ENCODE results near the gene PCYT2. TPM values are rescaled to one million over a fixed set of nuclear protein-coding genes. Genes with fewer than 3 reads are reported as not detected.

Gene PCYT2
- polyA plus RNA-seq, 3 donors, result 49.6 to 55.1 (median 52.9) TPM

GRCh38 chr17:81859906-81860755 is 51.1 kb downstream of the PCYT2 start, which contains the start of gene P4HB:
TSS of gene P4HB (minus strand) at chr17:81860535. CDS start at chr17:81860471, 64 bp downstream.
- no peak for DNase-seq

DNA sequence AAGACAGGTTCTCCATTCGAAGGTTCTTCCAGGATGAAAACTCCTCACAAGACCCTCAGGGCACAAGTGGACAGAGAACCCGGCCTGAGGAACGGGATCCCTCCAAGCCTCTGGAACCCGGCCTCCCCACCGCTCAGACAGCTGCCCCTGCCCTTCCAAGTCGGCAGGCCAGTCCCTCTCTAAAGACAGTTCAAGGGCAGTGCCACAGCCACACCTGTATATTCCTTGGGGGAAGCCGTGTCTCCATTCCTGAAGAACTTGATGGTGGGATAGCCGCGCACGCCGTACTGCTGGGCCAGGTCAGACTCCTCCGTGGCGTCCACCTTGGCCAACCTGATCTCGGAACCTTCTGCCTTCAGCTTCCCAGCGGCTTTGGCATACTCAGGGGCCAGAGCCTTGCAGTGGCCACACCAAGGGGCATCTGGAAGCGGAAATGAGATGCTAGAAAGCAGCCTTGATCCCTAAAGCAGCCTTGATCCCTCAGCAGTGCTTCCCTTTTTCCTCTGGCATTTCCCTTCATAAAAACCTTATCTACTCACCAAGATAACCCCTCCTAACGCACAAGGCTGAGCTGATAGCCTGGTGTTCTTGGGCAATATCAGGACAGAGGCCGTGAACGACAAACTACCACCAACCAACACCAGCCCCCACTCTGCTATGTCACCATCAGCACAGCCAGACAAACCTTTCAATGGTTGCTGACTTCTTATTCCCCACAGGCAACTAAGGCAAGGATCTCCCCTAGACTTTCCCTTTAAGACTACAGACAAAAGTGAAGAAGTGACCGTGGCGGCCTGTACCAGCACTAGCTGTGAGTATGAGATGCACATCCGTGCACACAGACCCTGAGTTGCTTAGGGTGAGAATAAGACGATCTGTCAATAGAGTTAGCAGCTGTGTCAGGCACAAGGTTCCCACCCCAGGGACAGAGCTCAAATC is 52.0 kb downstream of the PCYT2 start:
- no peak for DNase-seq

GRCh38 chr17:81858170-81858966 is 52.8 kb downstream of the PCYT2 start:
- no peak for DNase-seq

- no peak for DNase-seq
Observed at GRCh38 chr17:81854974-81855774, 56.0 kb downstream of the PCYT2 start.

DNA sequence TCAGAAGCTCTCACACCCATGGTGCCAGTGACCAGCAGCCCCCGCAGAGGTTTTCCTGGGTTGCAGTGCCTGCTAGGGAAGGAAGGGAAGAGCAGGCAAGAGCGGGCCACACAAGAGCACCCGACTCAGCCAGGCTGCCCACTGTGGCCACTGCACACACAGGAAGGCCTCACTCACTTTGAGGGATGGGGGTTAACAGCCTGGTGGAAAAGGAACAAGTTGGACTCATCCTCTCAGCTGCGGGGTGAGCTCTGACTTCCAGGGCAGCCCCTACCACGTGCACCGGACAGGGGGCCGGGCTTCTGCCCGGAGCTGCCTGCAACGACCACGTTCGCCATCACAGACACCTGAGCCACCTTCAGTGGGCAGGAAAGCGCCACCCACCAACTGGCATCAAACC is 59.0 kb downstream of the PCYT2 start:
- no peak for DNase-seq

DNA sequence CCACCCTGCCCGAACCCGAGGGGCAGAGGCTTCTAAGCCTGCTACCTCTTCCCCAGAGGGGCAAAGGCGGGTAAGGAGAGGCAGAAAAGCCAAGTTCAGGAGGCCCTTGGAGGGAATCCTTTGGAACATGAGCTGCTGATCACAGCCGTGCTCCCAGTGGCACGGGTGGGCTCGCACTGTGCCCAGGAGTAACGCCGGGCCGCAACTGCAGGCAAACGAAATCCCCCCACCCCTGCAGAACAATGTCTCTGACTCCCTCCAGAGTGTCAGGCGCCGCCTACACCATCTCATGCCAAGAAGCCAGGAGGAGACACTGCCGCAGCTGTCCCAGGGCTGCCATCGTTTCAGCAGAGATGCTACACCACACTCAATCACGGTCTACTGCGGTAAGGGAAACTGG is 59.8 kb downstream of the PCYT2 start:
- DNase-seq, result no peak

Other genes with a start within 250 kb of the PCYT2 start
- 10 to 100 TPM; 18.9 to 24.0 (median 22.3) TPM for gene OXLD1, start 244.8 kb downstream of the PCYT2 start, polyA plus RNA-seq (ENCODE audit: insufficient read length in 3 of 3)
- gene CCDC137, start 244.7 kb downstream of the PCYT2 start, polyA plus RNA-seq (ENCODE audit: insufficient read length in 3 of 3), result 10 to 100 TPM; 16.8 to 21.9 (median 17.5) TPM
- 10 to 100 TPM; 41.8 to 49.7 (median 47.0) TPM for gene ARL16, start 227.6 kb downstream of the PCYT2 start, polyA plus RNA-seq (ENCODE audit: insufficient read length in 3 of 3)
- 100 to 1,000 TPM in 1 of 3 donors, 10 to 100 TPM in 2; 95.1 to 111 (median 96.5) TPM for gene HGS, start 227.4 kb downstream of the PCYT2 start, polyA plus RNA-seq (ENCODE audit: insufficient read length in 3 of 3)
- 10 to 100 TPM; 47.5 to 67.4 (median 59.2) TPM for gene MRPL12, start 208.0 kb downstream of the PCYT2 start, polyA plus RNA-seq (ENCODE audit: insufficient read length in 3 of 3)
- 10 to 100 TPM; 18.9 to 22.4 (median 22.3) TPM for gene SLC25A10, start 199.1 kb downstream of the PCYT2 start, polyA plus RNA-seq (ENCODE audit: insufficient read length in 3 of 3)
- 10 to 100 TPM; 11.1 to 14.0 (median 12.1) TPM for gene GCGR, start 107.2 kb downstream of the PCYT2 start, polyA plus RNA-seq (ENCODE audit: insufficient read length in 3 of 3)
- gene MCRIP1, start 78.1 kb downstream of the PCYT2 start, polyA plus RNA-seq (ENCODE audit: insufficient read length in 3 of 3), result 100 to 1,000 TPM; 102 to 124 (median 122) TPM
- under 1 TPM in 2 of 3 donors, not detected in 1; 0.14 to 0.44 TPM for gene PPP1R27, start 76.3 kb downstream of the PCYT2 start, polyA plus RNA-seq (ENCODE audit: insufficient read length in 3 of 3)
- gene P4HB, start 50.9 kb downstream of the PCYT2 start, polyA plus RNA-seq (ENCODE audit: insufficient read length in 3 of 3), result 100 to 1,000 TPM; 415 to 451 (median 445) TPM
- gene ARHGDIA, start 40.1 kb downstream of the PCYT2 start, polyA plus RNA-seq (ENCODE audit: insufficient read length in 3 of 3), result 100 to 1,000 TPM; 171 to 228 (median 216) TPM
- gene ALYREF, start 19.8 kb downstream of the PCYT2 start, polyA plus RNA-seq (ENCODE audit: insufficient read length in 3 of 3), result 10 to 100 TPM; 63.3 to 93.8 (median 83.9) TPM
- 100 to 1,000 TPM in 2 of 3 donors, 10 to 100 TPM in 1; 87.9 to 118 (median 117) TPM for gene ANAPC11, start 19.7 kb downstream of the PCYT2 start, polyA plus RNA-seq (ENCODE audit: insufficient read length in 3 of 3)
- gene NPB, start 9.2 kb downstream of the PCYT2 start, polyA plus RNA-seq (ENCODE audit: insufficient read length in 3 of 3), result 1 to 10 TPM in 1 of 3 donors, under 1 TPM in 2; 0.71 to 1.2 (median 0.76) TPM
- 10 to 100 TPM; 14.0 to 21.3 (median 20.6) TPM for gene SIRT7, start 6.8 kb upstream of the PCYT2 start, polyA plus RNA-seq (ENCODE audit: insufficient read length in 3 of 3)
- 10 to 100 TPM; 12.9 to 14.9 (median 13.1) TPM for gene MAFG, start 16.3 kb upstream of the PCYT2 start, polyA plus RNA-seq (ENCODE audit: insufficient read length in 3 of 3)
- 10 to 100 TPM; 26.8 to 38.2 (median 31.9) TPM for gene PYCR1, start 25.9 kb upstream of the PCYT2 start, polyA plus RNA-seq (ENCODE audit: insufficient read length in 3 of 3)
- gene MYADML2, start 35.8 kb upstream of the PCYT2 start, polyA plus RNA-seq (ENCODE audit: insufficient read length in 3 of 3), result under 1 TPM; 0.17 to 0.36 (median 0.24) TPM
- gene NOTUM, start 49.8 kb upstream of the PCYT2 start, polyA plus RNA-seq (ENCODE audit: insufficient read length in 3 of 3), result 1 to 10 TPM; 2.1 to 4.3 (median 2.4) TPM
- 10 to 100 TPM; 37.2 to 40.1 (median 37.4) TPM for gene ASPSCR1, start 66.2 kb upstream of the PCYT2 start, polyA plus RNA-seq (ENCODE audit: insufficient read length in 3 of 3)
- 10 to 100 TPM; 38.7 to 51.4 (median 48.5) TPM for gene CENPX, start 111.5 kb upstream of the PCYT2 start, polyA plus RNA-seq (ENCODE audit: insufficient read length in 3 of 3)
- 10 to 100 TPM; 15.8 to 18.1 (median 16.6) TPM for gene LRRC45, start 111.9 kb upstream of the PCYT2 start, polyA plus RNA-seq (ENCODE audit: insufficient read length in 3 of 3)
- 10 to 100 TPM; 13.4 to 17.1 (median 14.6) TPM for gene RAC3, start 120.3 kb upstream of the PCYT2 start, polyA plus RNA-seq (ENCODE audit: insufficient read length in 3 of 3)
- 100 to 1,000 TPM in 2 of 3 donors, 10 to 100 TPM in 1; 98.3 to 138 (median 102) TPM for gene DCXR, start 126.3 kb upstream of the PCYT2 start, polyA plus RNA-seq (ENCODE audit: insufficient read length in 3 of 3)
- gene RFNG, start 140.4 kb upstream of the PCYT2 start, polyA plus RNA-seq (ENCODE audit: insufficient read length in 3 of 3), result 10 to 100 TPM; 49.4 to 56.6 (median 54.8) TPM
- gene GPS1, start 140.5 kb upstream of the PCYT2 start, polyA plus RNA-seq (ENCODE audit: insufficient read length in 3 of 3), result 100 to 1,000 TPM; 127 to 149 (median 140) TPM
- gene DUS1L, start 154.4 kb upstream of the PCYT2 start, polyA plus RNA-seq (ENCODE audit: insufficient read length in 3 of 3), result 10 to 100 TPM; 76.8 to 96.3 (median 90.9) TPM
- 10 to 100 TPM; 41.4 to 56.7 (median 50.1) TPM for gene FASN, start 186.8 kb upstream of the PCYT2 start, polyA plus RNA-seq (ENCODE audit: insufficient read length in 3 of 3)